NCI-H1092 (cell line): ENCODE measurements around the gene DENND2A.
"Not testable (repeated sequence)": the region's sequence is repeated elsewhere in the genome, so short reads cannot be mapped to it uniquely, and the experiment has no call there.

Experiments used
- DNase-seq: peaks from one replicate; lab custom pipeline; 2025; lab: John Stamatoyannopoulos, UW

Gene DENND2A

GRCh38 chr7:140646931-140647647, 6.5 kb upstream of the DENND2A start:
- DNase-seq, result peak; percentile 71

GRCh38 chr7:140645166-140645900, 4.7 kb upstream of the DENND2A start:
- no peak for DNase-seq

GRCh38 chr7:140644761-140645160, 4.1 kb upstream of the DENND2A start:
- DNase-seq, result not testable (repeated sequence)

- DNase-seq, result no peak
Observed at GRCh38 chr7:140643416-140643815, 2.8 kb upstream of the DENND2A start.

- no peak for DNase-seq
Observed at GRCh38 chr7:140641524-140642195, 1.0 kb upstream of the DENND2A start.

- DNase-seq, result peak; percentile 16
Observed at GRCh38 chr7:140640060-140640637, 464 bp downstream of the DENND2A start.

- DNase-seq, result no peak
Observed at GRCh38 chr7:140639366-140640053, 1.1 kb downstream of the DENND2A start.

- no peak for DNase-seq
Observed at GRCh38 chr7:140638173-140638791, 2.3 kb downstream of the DENND2A start.

- DNase-seq, result no peak
Observed at GRCh38 chr7:140637400-140637799, 3.2 kb downstream of the DENND2A start.

- no peak for DNase-seq
Observed at GRCh38 chr7:140635816-140636215, 4.8 kb downstream of the DENND2A start.

GRCh38 chr7:140635345-140635744, 5.3 kb downstream of the DENND2A start:
- DNase-seq, result no peak

GRCh38 chr7:140631602-140632001, 9.0 kb downstream of the DENND2A start:
- DNase-seq, result no peak

- no peak for DNase-seq
Observed at GRCh38 chr7:140631021-140631420, 9.6 kb downstream of the DENND2A start.

GRCh38 chr7:140625908-140626868, 14.4 kb downstream of the DENND2A start:
- DNase-seq, result no peak

GRCh38 chr7:140625192-140625558, 15.4 kb downstream of the DENND2A start:
- DNase-seq, result not testable (repeated sequence)

- DNase-seq, result no peak
Observed at GRCh38 chr7:140624392-140625191, 16.0 kb downstream of the DENND2A start.

- no peak for DNase-seq
Observed at GRCh38 chr7:140623980-140624379, 16.6 kb downstream of the DENND2A start.

GRCh38 chr7:140621401-140622021, 19.1 kb downstream of the DENND2A start:
- no peak for DNase-seq

GRCh38 chr7:140619915-140620510, 20.6 kb downstream of the DENND2A start:
- not testable (repeated sequence) for DNase-seq
